Peyer's patch (tissue), 4 donors: Measurements from ENCODE around the gene GFRA4.

Source experiments
- POLR2A ChIP-seq, 2 donors: fragments of 450-650 bp; IDR thresholded peaks; one replicate each; pipeline ENCODE4 v1.5.1; 2017; ENCODE audit warnings: antibody characterized with exemption in 2 of 2, mild to moderate bottlenecking in 2 of 2, moderate library complexity in 2 of 2
- TF ChIP-seq, protein P1 (sequence below), 6 experiments: fragments of 450-650 bp in 4 of 6; fragments of 200-600 bp in 2 of 6; sonication (generic) in 1 of 6; IDR thresholded peaks; one replicate each; pipeline ENCODE4 v1.5.1; 2017 to 2019; ENCODE audit warnings: antibody characterized with exemption in 6 of 6, mild to moderate bottlenecking in 3 of 6, moderate library complexity in 1 of 6

DNA sequence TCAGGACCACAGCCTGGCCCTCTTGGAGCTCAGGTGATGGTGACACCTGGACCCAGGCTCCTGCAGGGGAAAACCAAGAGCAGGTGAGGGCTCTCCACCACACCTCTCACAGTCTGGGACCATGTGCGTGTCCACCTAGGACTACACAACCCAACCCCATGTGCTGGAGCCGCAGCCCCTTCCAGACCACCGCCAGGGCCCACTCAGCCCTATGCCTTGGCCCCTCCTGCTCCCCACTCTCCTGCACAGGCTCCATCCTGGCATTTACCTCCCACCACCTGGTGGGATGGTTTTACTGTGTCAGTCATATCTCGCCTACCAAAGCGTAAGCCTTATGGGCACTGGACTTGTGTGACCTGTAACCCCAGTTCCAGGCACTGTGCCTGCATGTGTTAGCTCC, 31.7 kb upstream of the GFRA4 start:
- TF ChIP-seq, protein P1, sequence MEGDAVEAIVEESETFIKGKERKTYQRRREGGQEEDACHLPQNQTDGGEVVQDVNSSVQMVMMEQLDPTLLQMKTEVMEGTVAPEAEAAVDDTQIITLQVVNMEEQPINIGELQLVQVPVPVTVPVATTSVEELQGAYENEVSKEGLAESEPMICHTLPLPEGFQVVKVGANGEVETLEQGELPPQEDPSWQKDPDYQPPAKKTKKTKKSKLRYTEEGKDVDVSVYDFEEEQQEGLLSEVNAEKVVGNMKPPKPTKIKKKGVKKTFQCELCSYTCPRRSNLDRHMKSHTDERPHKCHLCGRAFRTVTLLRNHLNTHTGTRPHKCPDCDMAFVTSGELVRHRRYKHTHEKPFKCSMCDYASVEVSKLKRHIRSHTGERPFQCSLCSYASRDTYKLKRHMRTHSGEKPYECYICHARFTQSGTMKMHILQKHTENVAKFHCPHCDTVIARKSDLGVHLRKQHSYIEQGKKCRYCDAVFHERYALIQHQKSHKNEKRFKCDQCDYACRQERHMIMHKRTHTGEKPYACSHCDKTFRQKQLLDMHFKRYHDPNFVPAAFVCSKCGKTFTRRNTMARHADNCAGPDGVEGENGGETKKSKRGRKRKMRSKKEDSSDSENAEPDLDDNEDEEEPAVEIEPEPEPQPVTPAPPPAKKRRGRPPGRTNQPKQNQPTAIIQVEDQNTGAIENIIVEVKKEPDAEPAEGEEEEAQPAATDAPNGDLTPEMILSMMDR (IDR thresholded peaks at IDR 0.05), result no peak
- TF ChIP-seq POLR2A (IDR thresholded peaks at IDR 0.05), result no peak
